ENCODE data around the gene ZNF90.

- TF ChIP-seq CTCF (IDR thresholded peaks at IDR 0.05; ENCODE audit: insufficient read depth, low read depth, low read length) (no peak), EZH2 (IDR thresholded peaks at IDR 0.05; ENCODE audit: insufficient read depth, low read length) (no peak)
These were observed 29.5 kb downstream of the ZNF90 start for GRCh38 chr19:20107301-20107700.

Measured in astrocyte (in vitro differentiated cells and primary cell).